BLaER1 treated with 17β-estradiol and CSF1 and Interleukin-3, amounts not matched to agents 10 nM and 100 nM (cell line): ENCODE results near the gene CLPTM1.
A peak's percentile ranks its signal among the peaks of the same experiment; 100 is the strongest.

Experiments used
- H3K27ac ChIP-seq, 11 experiments: shearing (Covaris generic); formaldehyde crosslinking; 2 replicates each; pipeline ENCODE4 v1.8.1; 2022
- H3K27me3 ChIP-seq, 11 experiments: shearing (Covaris generic); formaldehyde crosslinking; 2 replicates each; pipeline ENCODE4 v1.8.1; 2022
- H3K36me3 ChIP-seq, 11 experiments: shearing (Covaris generic); formaldehyde crosslinking; 2 replicates each; pipeline ENCODE4 v1.8.1; 2022
- H3K4me1 ChIP-seq, 10 experiments: shearing (Covaris generic); formaldehyde crosslinking; 2 replicates each; pipeline ENCODE4 v1.8.1; 2022
- H3K4me2 ChIP-seq, 11 experiments: shearing (Covaris generic); formaldehyde crosslinking; 2 replicates each; pipeline ENCODE4 v1.8.1; 2022
- H3K4me3 ChIP-seq, 10 experiments: shearing (Covaris generic); formaldehyde crosslinking; 2 replicates each; pipeline ENCODE4 v1.8.1; 2022
- H3K9ac ChIP-seq, 11 experiments: shearing (Covaris generic); formaldehyde crosslinking; 2 replicates each; pipeline ENCODE4 v1.8.1; 2022
- H3K9me3 ChIP-seq, 11 experiments: shearing (Covaris generic); formaldehyde crosslinking; replicated peaks in 1 of 11; 2 replicates each; pipeline ENCODE4 v1.8.1; 2022
- H4K20me1 ChIP-seq, 11 experiments: shearing (Covaris generic); formaldehyde crosslinking; 2 replicates each; pipeline ENCODE4 v1.8.1; 2022
- Cebpa-rat ChIP-seq, 11 experiments: shearing (Covaris generic); IDR thresholded peaks; 2 replicates each; pipeline ENCODE4 v1.8.1; 2022

Gene CLPTM1

DNA sequence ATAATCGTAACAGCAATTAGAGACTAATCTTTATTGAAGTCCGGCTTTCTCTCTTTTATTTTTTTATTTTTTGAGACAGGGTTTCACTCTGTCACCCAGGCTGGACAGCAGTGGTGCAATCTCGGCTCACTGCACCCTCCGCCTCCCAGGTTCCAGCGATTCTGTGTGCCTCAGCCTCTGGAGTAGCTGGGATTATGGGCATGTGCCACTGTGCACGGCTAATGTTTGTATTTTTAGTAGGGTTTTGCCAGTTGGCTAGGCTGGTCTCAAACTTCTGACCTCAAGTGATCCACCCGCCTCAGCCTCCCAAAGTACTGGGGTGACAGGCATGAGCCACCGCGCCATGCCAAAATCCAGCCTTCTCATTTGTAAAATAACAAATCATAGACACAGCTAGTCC is 5.6 kb upstream of the CLPTM1 start:
- Histone ChIP-seq H3K27me3 (no peaks in the 10 kb centered on the region), H3K9me3 (no peaks in the 10 kb centered on the region), H3K36me3 (peaks cover 0 to 15% (median 13%) of the 10 kb centered on the region in 11 experiments; a peak in 7 of 22 replicates), H3K9ac (peak overlapping the region; percentile 11 to 72 (median 58); a peak in 17 of 22 replicates), H3K4me2 (peak overlapping the region in 10 of 11 experiments; percentile 14 to 67 (median 50); a peak in 15 of 22 replicates), H4K20me1 (no peaks in the 10 kb centered on the region), H3K4me1 (peaks cover 26 to 68% (median 44%) of the 10 kb centered on the region in 10 experiments), H3K4me3 (no peak overlapping the region), H3K27ac (peak overlapping the region in 7 of 11 experiments; percentile 5 to 53 (median 35); a peak in 9 of 22 replicates)
- no peak for TF ChIP-seq Cebpa-rat (IDR thresholded peaks at IDR 0.05)

DNA sequence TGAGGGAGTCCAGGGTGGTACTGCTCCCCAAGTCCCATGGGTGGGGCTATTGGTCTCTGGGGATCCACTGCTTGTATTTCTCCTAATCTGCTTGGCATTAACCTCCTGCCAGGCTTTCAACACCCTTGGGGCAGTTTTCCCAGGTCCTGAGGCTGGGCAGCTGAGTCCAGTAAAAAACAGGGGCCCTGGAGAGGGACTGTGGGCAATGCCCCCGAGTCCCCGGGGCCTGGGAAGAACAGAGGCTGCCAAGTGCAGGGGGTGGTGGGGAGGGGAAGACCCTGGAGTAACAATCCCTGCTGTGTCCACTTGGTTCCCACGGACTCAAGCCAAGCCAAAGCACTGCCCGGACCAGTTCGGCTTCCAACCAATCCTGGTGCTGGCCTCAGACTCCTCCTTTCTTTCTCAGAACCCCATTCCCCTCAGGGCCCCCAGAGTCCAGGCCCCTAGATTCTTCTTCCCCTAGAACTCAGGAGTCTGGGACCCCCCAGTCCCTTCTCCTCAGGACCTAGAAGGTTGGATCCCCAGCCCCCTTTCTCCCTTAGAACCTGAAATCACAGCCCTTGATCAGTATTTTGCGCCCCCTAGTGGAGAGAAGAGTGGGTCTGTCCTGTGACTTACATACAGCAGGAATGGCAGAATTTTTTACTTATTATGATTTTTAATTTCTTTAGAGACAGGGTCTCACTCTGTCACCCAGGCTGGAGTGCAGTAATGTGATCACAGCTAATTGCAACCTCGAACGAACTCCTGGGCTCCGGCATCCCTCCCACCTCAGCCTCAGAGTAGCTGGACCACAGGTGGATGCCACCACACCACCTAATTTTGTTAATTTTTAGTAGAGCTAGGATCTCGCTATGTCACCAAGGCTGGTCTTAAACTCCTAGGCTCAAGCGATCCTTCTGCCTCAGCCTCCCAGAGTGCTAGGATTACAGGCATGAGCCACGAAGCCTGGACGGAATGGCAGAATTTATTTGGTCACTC is 3.7 kb upstream of the CLPTM1 start:
- no peaks in the 10 kb centered on the region for H3K27me3 ChIP-seq
- peaks cover 0 to 15% (median 13%) of the 10 kb centered on the region in 11 experiments; a peak in 7 of 22 replicates for H3K36me3 ChIP-seq
- H3K4me1 ChIP-seq, result peaks cover 35 to 58% (median 43%) of the 10 kb centered on the region in 10 experiments
- peak overlapping the region in 8 of 11 experiments; percentile 4 to 47 (median 36); a peak in 9 of 22 replicates for H3K27ac ChIP-seq
- H3K4me3 ChIP-seq, result no peak overlapping the region
- H3K9ac ChIP-seq, result peak overlapping the region; percentile 3 to 54 (median 37); a peak in 16 of 22 replicates
- H4K20me1 ChIP-seq, result peaks cover 7 to 12% (median 11%) of the 10 kb centered on the region in 11 experiments; a peak in 19 of 22 replicates
- H3K4me2 ChIP-seq, result peak overlapping the region in 1 of 11 experiments; percentile 7; a peak in 1 of 22 replicates
- H3K9me3 ChIP-seq, result no peaks in the 10 kb centered on the region
- no peak for TF ChIP-seq Cebpa-rat (IDR thresholded peaks at IDR 0.05)

DNA sequence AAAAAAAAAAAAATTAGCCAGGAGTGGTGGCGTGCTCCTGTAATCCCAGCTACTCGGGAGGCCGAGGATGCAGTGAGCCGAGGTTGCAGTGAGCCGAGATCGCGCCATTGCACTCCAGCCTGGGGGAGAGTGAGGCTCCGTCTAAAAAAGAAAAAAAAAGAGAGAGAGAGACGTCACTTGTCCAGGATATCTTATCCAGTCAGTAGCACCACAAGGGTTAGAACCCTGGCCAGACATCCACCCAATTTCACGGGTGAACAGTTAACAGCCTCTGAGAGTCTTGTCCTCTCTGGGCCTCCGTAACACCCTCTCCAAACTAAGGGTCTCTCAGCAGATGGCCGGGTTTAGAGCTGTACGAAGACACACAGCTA is 917 bp upstream of the CLPTM1 start:
- TF ChIP-seq Cebpa-rat (IDR thresholded peaks at IDR 0.05), result no peak
- Histone ChIP-seq H3K27ac (peak overlapping the region; percentile 84 to 99 (median 94)), H3K27me3 (no peaks in the 10 kb centered on the region), H3K4me1 (peaks cover 44 to 63% (median 53%) of the 10 kb centered on the region in 10 experiments), H3K4me3 (peak overlapping the region; percentile 89 to 99 (median 97)), H4K20me1 (peaks cover 35 to 40% (median 39%) of the 10 kb centered on the region in 11 experiments; a peak in 21 of 22 replicates), H3K9ac (peak overlapping the region; percentile 90 to 99 (median 96)), H3K9me3 (no peaks in the 10 kb centered on the region), H3K36me3 (peaks cover 0 to 33% (median 17%) of the 10 kb centered on the region in 11 experiments; a peak in 14 of 22 replicates), H3K4me2 (peak overlapping the region; percentile 75 to 92 (median 86))

DNA sequence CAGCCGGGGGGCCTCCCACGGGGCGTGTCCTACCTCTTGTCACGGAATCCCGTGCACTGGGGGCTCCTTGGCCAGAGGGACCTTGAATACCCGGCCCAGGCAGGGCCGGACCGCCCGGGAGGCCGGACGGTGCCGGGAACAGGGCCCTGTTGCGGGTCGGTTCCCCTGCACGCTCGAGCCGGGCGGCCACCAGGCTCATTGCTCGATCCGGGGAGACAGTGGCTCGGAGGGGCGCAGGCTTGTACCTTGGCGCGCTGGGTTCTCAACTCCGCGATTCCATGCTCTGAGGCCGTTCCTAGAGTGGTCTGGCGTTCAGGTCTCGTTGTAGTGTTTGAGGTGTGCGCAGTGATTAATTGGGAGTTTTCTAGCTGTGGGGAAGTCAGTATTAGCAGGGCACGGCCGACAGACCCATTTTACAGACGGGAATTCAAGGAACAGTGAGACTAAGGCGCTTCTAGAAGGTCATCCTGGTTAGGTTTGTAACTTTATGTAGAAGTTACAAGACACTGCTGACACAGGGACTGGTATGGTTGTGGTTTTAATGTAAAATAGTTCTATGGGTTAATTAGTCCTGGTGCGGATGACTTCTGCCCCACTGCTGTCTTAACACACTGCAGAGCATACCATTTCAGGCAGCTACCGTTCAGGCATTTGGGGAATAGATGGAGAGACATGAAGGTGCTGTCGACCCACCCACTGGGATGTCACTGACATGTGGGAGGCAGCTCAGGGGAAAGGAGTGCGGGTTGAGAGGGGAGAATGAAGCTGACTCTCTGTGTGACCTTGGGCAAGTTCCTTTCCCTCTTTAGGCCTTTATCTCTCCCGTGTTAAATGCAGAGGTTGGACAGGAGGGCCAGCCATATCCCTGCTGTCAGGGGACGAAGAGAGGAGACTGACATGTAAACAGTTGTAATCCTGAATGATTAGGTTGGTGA is 592 bp downstream of the CLPTM1 start:
- no peaks in the 10 kb centered on the region for H3K27me3 ChIP-seq
- no peak for TF ChIP-seq Cebpa-rat (IDR thresholded peaks at IDR 0.05)
- H3K4me1 ChIP-seq, result peaks cover 46 to 71% (median 61%) of the 10 kb centered on the region in 10 experiments
- peak overlapping the region; percentile 89 to 99 (median 97) for H3K4me3 ChIP-seq
- peaks cover 7 to 34% (median 19%) of the 10 kb centered on the region in 11 experiments; a peak in 20 of 22 replicates for H3K36me3 ChIP-seq
- H3K27ac ChIP-seq, result peak overlapping the region; percentile 84 to 99 (median 94)
- H3K9me3 ChIP-seq, result no peaks in the 10 kb centered on the region
- H3K9ac ChIP-seq, result peak overlapping the region; percentile 90 to 99 (median 96)
- peaks cover 50 to 55% (median 54%) of the 10 kb centered on the region in 11 experiments for H4K20me1 ChIP-seq
- peak overlapping the region; percentile 88 to 100 (median 97) for H3K4me2 ChIP-seq

GRCh38 chr19:44957526-44957925 is 2.3 kb downstream of the CLPTM1 start:
- peak overlapping the region in 3 of 11 experiments; percentile 24 to 97 (median 39); a peak in 4 of 22 replicates for H3K27ac ChIP-seq

GRCh38 chr19:44958090-44958489 is 2.9 kb downstream of the CLPTM1 start:
- no peak for TF ChIP-seq Cebpa-rat (IDR thresholded peaks at IDR 0.05)
- Histone ChIP-seq H3K4me2 (peak overlapping the region; percentile 88 to 100 (median 97); a peak in 18 of 22 replicates), H3K27ac (peak overlapping the region in 3 of 11 experiments; percentile 22 to 97 (median 24); a peak in 3 of 22 replicates), H3K27me3 (no peaks in the 10 kb centered on the region), H3K4me3 (no peak overlapping the region), H4K20me1 (peaks cover 62 to 77% (median 74%) of the 10 kb centered on the region in 11 experiments), H3K4me1 (peaks cover 54 to 69% (median 65%) of the 10 kb centered on the region in 10 experiments), H3K9ac (peak overlapping the region; percentile 90 to 99 (median 96); a peak in 21 of 22 replicates), H3K9me3 (no peaks in the 10 kb centered on the region), H3K36me3 (peaks cover 28 to 57% (median 42%) of the 10 kb centered on the region in 11 experiments)

More at GRCh38 chr19:44957526-44957925, 2.3 kb downstream of the CLPTM1 start:
- H3K4me1 ChIP-seq, result peaks cover 54 to 69% (median 65%) of the 10 kb centered on the region in 10 experiments
- no peaks in the 10 kb centered on the region for H3K27me3 ChIP-seq
- H3K4me2 ChIP-seq, result peak overlapping the region; percentile 88 to 100 (median 97)
- H3K9me3 ChIP-seq, result no peaks in the 10 kb centered on the region
- no peak for TF ChIP-seq Cebpa-rat (IDR thresholded peaks at IDR 0.05)
- H3K9ac ChIP-seq, result peak overlapping the region; percentile 90 to 99 (median 96)
- peaks cover 23 to 51% (median 37%) of the 10 kb centered on the region in 11 experiments for H3K36me3 ChIP-seq
- H3K4me3 ChIP-seq, result peak overlapping the region in 1 of 10 experiments; percentile 99; a peak in 1 of 20 replicates
- H4K20me1 ChIP-seq, result peaks cover 62 to 72% (median 70%) of the 10 kb centered on the region in 11 experiments

DNA sequence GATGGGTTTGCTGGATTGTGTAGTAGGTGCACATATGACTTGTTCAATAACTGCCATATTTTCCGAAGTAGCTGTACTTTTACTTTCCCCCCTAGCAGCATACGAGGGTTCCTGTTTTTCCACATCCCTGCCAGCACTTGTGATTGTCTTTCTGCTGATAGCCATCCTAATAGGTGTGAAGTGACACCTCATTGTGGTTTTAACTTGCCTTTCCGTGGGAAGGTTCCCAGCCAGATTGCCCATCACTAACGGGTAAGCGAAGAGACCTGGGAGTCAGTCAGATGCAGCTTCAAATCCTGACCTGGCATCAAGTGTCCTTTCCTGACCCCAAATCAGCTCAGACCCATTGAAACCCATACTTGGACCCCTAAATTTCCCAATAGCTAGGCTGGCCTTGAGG is 4.5 kb downstream of the CLPTM1 start:
- peaks cover 62 to 89% (median 74%) of the 10 kb centered on the region in 11 experiments for H4K20me1 ChIP-seq
- H3K9ac ChIP-seq, result peak overlapping the region; percentile 2 to 99 (median 59); a peak in 15 of 22 replicates
- 0 out of 22 replicates have a peak overlapping the region, but pooled peaks of 1 of the 11 experiments have one; percentile 1 for H3K4me2 ChIP-seq
- H3K27ac ChIP-seq, result peak overlapping the region in 1 of 11 experiments; percentile 25; a peak in 1 of 22 replicates
- H3K9me3 ChIP-seq, result no peaks in the 10 kb centered on the region
- H3K4me1 ChIP-seq, result peaks cover 41 to 59% (median 54%) of the 10 kb centered on the region in 10 experiments
- H3K4me3 ChIP-seq, result no peak overlapping the region
- TF ChIP-seq Cebpa-rat (IDR thresholded peaks at IDR 0.05), result no peak
- H3K36me3 ChIP-seq, result peaks cover 42 to 73% (median 57%) of the 10 kb centered on the region in 11 experiments
- H3K27me3 ChIP-seq, result no peaks in the 10 kb centered on the region
